CD4-positive, alpha-beta T cell treated with Interleukin-4 for 1 hour (primary cell): ENCODE data around the gene SLC8B1.

Source experiments
- DNase-seq, 2 donors: peaks; one replicate each; pipeline ENCODE4 v3.0.0-alpha.2; 2020 to 2022

Gene SLC8B1

DNA sequence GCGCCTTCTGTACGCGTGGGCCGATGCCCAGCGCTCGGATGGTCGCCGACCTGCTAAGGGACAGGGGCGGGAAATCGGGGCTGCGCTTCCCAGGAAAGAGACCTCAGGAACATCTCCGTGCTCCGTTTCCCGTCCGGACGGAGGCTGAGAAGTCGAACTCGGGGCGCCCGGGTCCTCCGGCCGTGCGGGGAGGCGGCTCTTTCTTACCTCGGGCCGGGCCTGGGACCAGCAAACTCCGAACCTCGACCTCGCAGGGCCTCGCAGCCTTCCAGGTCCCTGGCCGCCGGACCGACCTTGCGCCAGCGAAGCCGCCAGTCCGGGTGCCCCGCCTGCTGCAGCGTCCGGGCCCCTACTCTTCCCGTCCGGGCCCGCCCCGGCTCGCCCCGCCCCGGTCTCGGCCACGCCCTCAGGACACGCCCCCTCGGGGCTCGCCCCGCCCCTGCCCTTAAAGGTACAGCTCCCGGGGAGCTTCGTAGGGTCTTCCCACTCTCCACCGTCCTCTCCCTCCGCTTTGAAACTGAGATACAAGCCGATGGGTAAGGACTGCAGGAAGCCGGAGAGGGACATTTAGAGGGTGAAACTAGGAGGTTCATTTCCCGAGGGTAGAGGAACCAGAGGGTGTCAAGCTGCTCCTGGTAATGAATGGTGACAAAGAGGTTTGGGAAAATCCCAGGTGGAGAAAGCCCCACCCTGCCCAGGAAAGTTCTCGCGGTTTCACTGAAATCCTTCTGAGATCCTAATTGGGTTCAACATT, at the start of gene SLC8B1:
Gene SLC8B1, minus strand, starts transcription at position 324 of the 754 bp plus-strand sequence. CDS start 2,231 bp downstream, outside the sequence.
- DNase-seq = peak; percentile 85 to 88

DNA sequence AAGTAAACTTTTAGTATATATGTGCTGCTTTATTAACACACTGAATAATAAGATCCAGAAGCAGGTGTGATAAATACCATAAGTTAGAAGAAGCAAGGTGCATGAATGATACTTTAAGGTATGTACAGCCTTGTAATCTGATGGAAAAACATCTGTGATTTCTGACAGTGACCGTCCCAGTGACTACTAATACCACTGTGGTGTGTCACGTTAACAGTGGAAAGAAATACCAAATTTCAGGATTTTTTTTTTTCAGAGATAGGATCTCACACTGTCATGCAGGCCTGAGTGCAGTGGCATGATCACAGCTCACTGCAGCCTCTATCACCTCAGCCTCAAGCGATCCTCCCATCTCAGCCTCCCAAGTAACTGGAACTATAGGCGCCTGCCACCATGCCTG, 47.3 kb upstream of the SLC8B1 start:
- no peak for DNase-seq

DNA sequence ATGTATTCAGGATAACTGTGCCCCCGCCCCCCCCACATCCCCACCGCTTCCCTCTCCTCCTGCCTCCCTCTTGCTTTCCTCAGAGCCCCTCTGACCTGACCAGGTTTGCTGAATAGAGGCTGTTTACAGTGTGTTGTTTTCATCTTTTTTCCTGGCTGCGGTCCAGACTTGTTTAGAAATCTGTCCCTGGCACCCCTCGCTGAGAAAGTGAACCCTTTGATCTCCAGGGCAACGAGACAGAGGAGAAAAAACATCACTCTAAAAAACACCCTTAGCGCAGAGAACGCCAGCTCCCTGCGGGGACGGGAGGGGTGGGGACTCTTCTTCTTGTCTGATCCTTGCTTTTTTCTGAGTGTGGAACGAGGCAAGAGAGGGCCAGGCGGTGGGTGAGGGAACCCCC, 46.3 kb upstream of the SLC8B1 start:
- no peak for DNase-seq

DNA sequence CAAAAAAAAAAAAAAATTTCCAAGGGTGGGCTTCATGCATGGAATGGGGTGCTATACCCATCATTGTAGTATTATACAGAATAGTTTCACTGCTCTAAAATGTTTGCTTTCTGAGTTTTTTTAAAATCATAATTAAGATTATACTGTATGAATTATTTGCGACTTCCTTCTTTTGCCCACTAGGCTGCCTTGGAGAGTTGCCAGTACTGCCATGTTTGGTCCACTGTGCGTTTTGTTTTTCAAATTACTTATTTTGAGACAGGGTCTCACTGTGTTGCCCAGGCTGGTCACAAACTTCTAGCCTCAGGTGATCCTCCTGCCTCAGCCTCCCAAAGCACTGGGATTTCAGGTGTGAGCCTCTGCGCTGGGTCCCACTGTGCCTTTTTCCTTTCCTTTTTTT, 43.4 kb upstream of the SLC8B1 start:
- DNase-seq = no peak

DNA sequence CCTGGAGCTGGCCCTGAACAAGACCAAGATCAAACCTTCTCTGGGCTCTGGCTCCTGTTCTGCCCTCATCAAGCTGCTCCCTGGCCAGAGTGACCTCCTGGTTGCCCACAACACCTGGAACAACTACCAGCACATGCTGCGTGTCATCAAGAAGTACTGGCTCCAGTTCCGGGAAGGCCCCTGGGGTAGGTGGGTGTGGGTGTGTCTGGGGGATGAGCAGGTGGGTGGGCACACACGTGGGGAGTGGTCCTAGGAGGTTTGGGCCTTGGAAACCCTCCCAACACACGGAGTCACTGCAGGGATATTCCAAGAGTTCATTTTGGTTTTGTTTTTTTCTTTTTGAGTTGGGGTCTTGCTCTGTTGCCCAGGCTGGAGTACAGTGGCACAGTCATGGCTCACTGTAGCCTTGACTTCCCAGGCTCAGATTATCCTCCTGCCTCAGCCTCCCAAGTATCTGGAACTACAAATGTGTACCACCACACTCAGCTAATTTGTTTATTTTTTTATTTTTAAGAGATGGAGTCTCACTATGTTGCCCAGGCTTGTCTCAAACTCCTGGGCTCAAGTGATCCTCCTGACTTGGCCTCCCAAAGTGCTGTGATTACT, 40.0 kb upstream of the SLC8B1 start:
- no peak for DNase-seq

DNA sequence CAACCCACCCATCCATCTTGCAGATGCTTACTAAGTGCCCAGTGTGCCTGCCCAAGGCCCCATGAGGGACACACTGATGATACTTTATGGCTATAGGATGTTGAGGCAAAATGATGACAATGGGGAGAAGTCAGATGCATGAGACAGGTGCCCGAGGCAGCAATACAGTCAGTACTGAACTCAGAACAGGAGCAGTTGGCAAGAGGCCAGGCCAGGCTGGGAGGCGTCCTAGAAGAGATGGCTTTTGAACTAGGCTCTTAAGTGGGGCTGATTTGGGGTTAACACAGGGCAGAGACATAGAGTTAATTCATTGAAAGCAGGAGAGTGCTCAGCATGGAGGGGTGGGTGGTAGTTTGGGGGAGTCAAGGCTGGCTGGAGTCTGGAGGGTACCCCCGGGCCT, 39.1 kb upstream of the SLC8B1 start:
- no peak for DNase-seq

DNA sequence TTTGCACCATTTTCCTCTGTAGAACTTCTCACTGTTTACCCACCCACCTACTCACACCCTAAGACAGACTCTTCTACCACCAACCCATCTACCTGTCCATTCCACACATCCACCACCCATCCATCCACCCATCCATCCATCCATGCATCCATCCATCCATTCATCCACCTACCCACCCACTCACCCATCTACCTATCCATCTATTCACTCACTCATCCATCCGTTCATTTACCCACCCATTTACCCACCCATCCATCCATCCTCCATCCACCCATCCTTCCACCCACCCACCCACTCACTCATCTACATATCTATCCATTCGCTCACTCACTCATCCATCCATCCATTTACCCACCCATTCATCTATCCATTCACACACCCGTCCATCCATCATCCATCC, 38.5 kb upstream of the SLC8B1 start:
- no peak for DNase-seq

DNA sequence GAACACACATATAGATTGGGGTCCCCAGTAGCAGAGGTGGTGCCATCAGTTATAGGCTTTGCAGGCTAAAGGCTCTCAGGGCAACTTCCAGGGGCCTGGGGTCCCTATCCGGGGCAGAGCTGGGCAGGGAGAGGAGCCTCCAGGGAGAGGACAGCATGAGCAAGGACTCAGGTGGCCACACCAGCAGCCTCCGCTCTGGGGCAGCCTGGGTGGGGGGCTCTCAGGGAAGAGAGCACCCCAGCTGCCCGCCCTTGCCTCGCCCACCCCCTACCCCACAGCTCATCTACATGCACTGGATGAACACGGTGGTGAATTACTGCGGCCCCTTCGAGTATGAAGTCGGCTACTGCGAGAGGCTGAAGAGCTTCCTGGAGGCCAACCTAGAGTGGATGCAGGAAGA, 37.5 kb upstream of the SLC8B1 start:
- DNase-seq = no peak

DNA sequence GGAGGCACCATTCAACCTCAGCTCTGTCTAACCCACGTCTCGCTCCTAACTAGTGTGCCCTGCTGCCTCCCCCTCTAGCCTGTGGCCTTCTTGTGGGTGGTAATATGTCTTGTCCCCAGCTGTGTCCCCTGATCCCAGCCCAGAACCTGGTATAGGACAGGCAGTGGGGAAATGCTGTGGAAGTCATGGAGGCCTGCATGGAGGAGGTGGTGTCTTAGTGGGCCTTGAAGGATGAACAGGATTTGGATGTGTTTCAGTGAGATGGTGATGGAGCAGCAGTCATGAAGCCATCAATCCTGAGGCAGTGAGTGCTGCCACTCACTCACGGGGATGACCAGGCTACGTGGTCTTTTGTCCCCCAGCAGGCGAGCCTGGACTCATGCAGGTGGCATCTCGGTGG, 36.9 kb upstream of the SLC8B1 start:
- no peak for DNase-seq

DNA sequence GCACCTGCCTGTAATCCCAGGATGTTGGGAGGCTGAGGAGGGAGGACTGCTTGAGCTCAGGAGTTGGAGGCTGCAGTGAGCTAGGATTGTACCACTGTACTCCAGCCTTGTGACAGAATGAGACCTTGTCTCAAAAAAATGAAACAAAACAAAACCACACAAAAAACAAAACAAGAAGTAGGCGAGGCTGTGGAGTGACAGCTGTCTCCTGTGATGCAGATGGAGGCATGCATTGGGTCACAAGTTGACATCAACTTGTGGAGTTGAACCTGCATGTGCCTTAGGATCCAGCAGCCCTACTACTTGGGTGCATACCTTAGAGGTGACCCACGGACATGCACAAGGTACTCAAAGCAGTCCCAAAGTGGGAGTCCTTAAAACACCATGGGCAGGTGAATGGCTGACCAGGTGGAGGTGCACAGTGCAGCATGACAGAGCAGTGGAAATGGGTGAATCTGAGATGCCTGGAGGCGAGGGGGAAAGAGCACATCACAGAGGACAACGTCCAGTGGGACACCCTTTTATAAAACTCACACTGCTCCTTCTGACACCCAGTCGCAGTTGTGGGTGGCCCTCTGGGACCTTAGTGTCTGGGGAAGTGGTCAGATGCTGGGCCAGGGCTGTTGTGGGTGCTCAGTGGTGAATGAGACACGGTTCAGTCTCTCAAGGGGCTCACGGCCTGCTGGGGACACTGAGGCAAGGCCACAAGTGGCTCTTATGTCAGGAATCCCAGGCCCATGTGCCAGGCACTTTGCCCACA, 36.2 kb upstream of the SLC8B1 start:
- DNase-seq = no peak

DNA sequence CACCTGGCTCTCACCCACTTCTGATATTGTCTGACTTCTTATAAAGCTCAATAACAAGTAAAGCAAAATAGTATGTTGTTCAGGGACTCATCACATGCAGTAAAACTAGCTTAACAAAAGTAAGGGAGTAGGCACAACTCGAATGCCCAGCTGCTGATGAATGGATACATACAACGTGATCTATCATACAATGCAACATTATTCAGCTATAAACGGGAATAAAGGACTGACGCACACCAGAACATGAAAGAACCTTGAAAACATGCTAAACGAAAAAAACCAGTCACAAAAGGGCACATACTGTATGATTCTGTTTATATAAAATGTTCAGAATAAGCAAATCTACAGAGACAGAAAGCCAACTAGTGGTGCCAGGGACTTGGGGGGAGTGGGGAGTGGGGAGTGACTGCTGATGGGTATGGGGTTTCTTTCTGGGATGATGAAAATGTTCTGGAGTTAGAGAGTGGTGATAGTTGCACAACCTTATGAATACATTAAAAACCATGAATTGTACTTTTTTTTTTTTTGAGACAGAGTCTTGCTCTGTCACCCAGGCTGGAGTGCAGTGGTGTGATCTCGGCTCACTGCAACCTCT, 34.6 kb upstream of the SLC8B1 start:
- DNase-seq = no peak

DNA sequence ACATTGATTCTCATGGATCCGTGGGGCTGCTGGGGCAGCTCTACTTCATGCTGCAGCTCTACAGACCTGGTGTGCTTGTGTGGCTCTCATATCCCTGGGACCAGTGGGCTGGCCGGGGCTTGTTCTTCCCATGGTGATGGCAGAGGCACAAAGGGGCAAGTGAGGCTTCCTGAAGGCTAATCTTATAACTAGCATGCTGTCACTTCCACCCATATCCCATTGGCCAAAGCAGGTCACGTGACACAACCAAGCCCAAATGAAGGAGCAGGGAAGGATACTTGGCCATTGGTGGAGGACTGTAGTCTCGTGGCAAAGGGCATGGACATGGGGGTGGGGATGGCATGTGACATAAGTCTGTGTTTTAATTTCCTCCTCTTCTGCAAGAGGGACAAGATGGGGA, 33.4 kb upstream of the SLC8B1 start:
- DNase-seq = no peak

DNA sequence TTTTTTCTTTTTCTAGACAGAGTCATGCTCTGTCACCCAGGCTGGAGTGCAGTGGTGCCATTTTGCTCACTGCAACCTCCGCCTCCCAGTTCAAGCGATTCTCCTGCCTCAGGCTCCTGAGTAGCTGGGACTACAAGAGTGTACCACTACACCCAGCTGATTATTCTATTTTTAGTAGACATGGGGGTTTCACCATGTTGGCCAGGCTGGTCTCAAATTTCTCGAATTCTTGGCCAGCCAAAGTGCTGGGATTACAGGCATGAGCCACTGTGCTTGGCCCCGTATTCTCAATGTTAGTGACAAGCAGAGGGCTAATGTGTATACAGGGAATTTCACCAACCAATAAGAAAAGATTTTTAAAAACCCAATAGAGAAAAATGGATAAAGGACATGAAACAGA, 31.9 kb upstream of the SLC8B1 start:
- DNase-seq = no peak

DNA sequence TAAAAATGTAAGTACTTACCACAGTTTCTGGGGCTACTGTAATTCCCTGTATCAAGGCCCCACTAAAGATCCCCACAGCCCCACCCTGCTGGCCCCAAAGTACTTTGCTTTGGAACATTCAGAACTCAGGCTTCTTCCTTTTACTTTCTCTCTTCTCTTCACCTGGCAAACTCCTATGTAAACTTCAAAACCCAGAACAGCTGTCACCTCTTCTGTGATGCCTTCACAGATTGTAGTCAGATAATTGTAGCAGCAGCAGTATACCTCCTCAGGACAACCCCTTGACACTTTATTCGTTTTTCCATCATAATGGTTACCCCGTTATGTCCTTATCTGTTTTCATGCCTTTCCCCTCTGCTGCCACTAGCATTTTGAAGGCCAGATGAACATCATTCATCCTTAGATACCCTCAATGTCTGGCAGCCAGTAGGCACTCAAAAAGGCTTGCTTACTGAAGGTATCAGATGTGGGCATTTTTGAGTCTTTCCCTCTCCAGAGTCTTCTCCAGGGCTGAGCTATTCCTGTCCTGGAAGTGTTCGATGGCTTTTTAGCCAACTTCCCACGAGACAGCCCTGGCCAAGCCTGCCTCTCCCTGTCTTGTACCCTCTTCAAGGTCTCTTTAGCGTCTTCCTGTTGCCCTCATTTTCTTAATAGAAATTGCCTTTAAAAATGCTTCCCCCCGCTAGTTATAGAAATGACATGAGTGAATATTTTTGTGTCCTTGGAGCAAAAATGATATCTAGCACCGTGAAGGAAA, 30.9 kb upstream of the SLC8B1 start:
- no peak for DNase-seq

DNA sequence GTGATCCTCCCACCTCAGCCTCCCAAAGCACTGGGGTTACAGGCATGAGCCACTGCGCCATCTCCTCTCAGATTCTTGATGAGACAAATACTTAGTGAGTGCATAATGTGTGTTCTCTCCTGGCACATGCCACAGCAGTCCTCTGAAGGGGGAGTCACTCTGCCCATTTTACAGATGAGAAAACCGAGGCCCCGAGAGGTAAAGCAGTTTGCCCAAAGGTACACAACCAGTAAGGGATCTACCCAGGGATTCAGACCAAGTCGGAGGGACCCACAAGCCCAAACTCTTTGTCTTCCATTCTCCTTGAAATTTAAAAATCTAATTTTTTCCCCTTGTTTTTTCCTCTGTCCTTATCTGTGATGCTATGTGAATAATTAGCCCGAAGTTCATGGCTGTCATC, 29.8 kb upstream of the SLC8B1 start:
- DNase-seq = no peak

DNA sequence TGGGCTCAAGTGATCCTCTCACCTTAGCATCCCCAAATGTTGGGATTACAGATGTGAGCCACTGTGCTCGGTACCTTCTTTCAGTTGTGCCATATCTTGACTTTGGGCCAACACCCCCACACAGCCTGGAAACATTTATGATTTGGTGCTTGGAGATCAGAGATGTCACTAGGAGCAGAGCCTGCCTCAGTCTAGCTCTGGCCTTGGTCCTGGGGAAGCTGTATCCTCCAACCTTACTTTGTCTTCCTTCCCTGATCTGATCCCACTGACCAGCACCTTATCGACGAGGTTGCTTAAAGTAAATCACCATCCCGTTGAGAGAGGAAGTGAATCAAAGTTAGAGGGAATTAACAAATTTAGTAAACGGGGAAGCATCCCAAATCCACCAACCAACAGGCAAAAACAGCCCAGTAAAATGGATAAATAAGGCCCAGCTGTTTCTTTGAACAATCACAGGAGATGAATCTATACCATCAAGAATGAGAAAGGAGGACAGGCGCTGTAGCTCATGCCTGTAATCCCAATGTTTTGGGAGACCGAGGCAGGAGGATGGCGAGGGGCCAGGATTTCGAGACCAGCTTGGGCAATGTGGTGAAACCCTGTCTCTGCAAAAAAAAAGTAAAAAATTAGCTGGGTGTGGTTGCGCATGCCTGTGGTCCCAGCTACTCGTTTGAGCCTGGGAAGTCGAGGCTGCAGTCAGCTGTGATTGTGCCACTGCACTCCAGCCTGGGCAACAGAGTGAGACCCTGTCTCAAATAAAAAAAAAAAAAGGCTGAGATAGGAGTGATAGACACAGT, 26.9 kb upstream of the SLC8B1 start:
- no peak for DNase-seq

DNA sequence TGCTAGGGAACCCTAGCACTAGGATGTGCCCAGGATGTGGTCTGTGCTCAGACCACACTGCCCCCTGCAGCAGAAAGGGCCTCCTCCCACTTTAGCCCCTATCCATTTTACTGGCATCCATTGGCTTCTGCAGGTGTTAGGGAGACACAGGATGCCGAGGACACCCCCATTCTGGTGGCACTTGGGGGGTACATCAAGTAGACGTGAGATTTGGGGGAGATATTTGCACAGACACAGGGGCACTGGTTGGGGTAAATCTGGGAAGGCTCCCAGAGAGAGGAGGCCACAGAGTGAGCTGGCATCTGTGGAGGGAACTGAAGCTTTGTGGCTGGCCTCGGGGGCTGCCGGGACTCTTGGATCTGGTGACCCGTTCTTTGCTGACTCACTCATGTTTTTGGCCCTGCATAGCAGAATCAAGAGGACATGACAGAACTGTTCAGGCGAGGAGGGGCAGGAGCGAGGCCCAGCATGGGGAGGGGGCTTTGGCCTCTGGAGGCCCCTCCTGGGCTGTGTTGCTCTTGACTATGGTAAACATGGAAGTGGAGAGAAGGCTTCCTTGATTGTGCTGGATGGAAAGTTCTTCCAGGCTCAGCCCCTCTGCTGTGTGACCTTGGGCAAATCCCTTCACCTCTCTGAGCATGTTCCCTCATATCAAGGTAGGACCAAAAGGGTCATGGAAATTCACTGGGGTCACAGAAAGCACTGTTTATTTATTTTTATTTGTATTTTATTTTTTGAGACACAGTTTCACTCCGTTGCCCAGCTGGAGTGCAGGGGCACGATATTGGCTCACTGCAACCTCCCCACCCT, 25.2 kb upstream of the SLC8B1 start:
- DNase-seq = no peak

DNA sequence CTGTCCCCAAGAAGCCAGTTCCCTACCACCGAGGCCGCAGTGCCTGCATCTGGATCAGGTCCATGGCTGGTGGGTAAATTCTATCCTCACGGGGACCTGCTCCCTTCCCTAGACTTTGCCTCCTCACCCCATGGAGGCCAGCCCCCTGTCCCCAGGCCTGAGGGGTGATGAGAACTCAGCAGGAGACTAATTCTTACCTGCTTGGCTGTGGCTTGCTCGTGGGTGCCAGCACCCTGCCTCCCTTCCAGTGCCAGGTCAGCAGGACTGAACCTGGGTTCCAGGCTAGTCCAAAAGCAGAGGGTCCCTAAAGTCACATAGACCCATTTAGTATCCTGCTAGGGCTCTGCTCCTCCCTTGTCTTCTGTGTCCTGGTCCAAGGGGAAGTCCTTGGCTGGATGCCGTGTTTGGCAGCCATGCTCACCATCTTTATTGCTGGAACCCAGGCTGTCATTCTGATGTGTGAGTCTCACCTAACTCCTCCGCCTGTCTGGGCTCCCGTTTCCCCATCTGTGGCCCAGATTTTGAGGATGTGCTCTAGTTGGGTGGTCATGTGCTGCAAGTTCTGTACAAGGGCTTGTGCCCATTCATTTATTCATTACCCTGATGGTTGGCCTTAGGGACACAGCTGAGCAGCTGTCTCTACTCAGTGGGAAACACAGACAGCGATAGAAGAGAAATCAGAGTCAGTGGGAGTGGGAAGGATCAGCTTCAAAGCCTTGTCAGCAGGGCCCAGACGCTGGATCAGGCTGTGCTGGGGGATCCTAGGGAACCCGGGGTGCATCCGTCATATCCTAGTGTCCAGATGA, 24.4 kb upstream of the SLC8B1 start:
- no peak for DNase-seq

DNA sequence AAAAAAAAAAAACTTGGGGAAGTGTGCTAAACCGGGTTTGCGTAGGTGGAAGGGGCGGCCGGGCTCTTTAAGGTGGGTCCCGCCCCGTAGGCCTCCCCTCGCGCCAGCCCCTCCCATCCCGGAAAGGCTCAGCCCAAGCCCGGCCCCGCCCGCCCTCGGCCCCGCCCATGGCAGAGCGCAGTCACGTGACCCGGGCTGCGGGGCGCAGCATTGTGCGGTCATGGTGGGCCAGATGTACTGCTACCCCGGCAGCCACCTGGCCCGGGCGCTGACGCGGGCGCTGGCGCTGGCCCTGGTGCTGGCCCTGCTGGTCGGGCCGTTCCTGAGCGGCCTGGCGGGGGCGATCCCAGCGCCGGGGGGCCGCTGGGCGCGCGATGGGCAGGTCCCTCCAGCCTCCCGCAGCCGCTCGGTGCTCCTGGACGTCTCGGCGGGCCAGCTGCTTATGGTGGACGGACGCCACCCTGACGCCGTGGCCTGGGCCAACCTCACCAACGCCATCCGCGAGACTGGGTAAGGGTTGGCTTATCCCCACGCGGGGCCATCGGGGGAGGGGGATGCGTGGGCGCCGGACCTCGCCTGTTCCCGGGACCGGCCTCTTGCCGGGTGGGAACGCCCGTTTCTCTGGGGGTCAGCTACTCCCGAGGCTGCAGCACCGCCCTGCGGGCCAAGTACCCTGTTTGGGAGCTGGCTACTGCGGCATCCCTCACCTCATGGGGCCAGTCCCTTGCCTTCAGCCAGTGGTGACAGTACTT, 23.6 kb upstream of the SLC8B1 start, which contains the start of gene PLBD2:
Gene PLBD2, plus strand, starts transcription at position 207 of the 752 bp plus-strand sequence. Its CDS starts 14 bp downstream, at position 221.
- peak; percentile 96 to 97 for DNase-seq
